Colonic mucosa (tissue), 4 donors: ENCODE data around the gene ATF3. TPM values are rescaled to one million over a fixed set of nuclear protein-coding genes. Genes with fewer than 3 reads are reported as not detected.

ENCODE experiments used
- DNase-seq: peaks from one replicate; pipeline ENCODE4 v3.0.0-alpha.2; 2020
- H3K27ac ChIP-seq: fragments of 200-600 bp; one replicate; pipeline ENCODE4 v1.8.0; 2021
- H3K27me3 ChIP-seq: fragments of 200-600 bp; one replicate; pipeline ENCODE4 v1.8.0; 2021
- H3K36me3 ChIP-seq: fragments of 200-600 bp; one replicate; pipeline ENCODE4 v1.8.0; 2021
- H3K4me1 ChIP-seq: fragments of 200-600 bp; one replicate; pipeline ENCODE4 v1.8.0; 2021; ENCODE audit warnings: mild to moderate bottlenecking
- H3K4me3 ChIP-seq: fragments of 200-600 bp; one replicate; pipeline ENCODE4 v1.8.0; 2021
- H3K9ac ChIP-seq, 2 donors: one replicate each; pipeline ENCODE4 v1.7.0; 2013; ENCODE audit warnings: control low read depth in 2 of 2, low read depth in 2 of 2, low read length in 2 of 2
- H3K9me3 ChIP-seq: fragments of 200-600 bp; one replicate; pipeline ENCODE4 v1.8.0; 2021
- intact Hi-C: fragments of 100-400 bp; cut with DNase I; formaldehyde crosslinking; loops from one replicate; pipeline ENCODE4 v1.14.1; 2022
- total RNA-seq, 2 donors: library from RNA; stranded (reverse); fragmentation: NEBNext Ultra II Directional in 1 of 2; extraction: Animal tissue kit (Norgen Biotek cat#: 25700) in 1 of 2; gene quantifications; one replicate each; pipeline ENCODE4 v1.2.1, GENCODE V29; 2021
- TF ChIP-seq, protein P1 (sequence below): fragments of 200-600 bp; IDR thresholded peaks from one replicate; pipeline ENCODE4 v1.8.0; 2022; ENCODE audit warnings: antibody characterized with exemption, mild to moderate bottlenecking
- donor health status: healthy.
- donor health status: DM: no; HTN: no; CAD: no.
- donor health status: DM: no; HTN: no; CAD: no.

Gene ATF3
- total RNA-seq, 2 donors from 2014 or later = 17.7 to 34.0 TPM

DNA sequence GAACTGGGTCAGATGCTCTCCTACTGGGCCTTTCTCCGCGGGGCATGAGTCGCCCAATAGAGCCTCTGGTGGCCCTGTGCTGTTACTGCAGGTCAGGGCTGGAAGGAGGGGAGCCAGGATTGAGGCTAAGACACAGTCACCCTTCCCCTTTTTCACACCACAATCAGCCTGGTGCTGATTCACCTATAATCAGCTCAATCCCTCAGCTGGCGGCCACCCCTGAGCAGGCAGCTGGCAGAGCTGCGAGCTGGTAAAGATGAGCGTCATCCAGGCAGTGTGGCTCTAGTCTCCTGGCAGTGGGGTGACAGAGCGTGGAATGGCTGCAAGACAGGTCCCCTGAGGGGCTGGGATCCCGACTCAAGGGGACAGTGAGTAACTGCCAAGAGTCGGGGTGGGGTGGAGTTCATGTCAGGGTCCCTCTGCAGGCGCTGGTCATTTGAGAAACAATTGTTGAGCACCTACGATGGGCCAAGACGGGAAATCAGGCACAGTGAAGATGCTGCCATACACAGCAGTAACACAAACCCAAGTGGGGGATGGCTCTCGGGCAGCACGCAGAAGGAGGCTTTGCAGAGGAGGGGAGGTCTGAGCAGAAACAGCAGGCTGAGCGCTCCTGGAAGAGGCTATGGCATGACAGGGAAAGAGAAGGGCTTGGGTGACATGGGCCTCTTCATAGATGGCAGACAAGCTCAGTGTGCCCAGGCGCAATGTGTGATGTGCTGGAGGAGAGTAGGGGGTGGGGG, 21.8 kb downstream of the ATF3 start:
- Histone ChIP-seq H3K4me1 (no peaks in the 10 kb centered on the region), H3K9ac (no peak overlapping the region), H3K27ac (no peak overlapping the region), H3K4me3 (no peak overlapping the region), H3K9me3 (no peaks in the 10 kb centered on the region), H3K27me3 (no peaks in the 10 kb centered on the region), H3K36me3 (no peaks in the 10 kb centered on the region)
- TF ChIP-seq, protein P1, sequence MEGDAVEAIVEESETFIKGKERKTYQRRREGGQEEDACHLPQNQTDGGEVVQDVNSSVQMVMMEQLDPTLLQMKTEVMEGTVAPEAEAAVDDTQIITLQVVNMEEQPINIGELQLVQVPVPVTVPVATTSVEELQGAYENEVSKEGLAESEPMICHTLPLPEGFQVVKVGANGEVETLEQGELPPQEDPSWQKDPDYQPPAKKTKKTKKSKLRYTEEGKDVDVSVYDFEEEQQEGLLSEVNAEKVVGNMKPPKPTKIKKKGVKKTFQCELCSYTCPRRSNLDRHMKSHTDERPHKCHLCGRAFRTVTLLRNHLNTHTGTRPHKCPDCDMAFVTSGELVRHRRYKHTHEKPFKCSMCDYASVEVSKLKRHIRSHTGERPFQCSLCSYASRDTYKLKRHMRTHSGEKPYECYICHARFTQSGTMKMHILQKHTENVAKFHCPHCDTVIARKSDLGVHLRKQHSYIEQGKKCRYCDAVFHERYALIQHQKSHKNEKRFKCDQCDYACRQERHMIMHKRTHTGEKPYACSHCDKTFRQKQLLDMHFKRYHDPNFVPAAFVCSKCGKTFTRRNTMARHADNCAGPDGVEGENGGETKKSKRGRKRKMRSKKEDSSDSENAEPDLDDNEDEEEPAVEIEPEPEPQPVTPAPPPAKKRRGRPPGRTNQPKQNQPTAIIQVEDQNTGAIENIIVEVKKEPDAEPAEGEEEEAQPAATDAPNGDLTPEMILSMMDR = peak; percentile 83
- intact Hi-C loops = no loop called here
- peak; percentile 61 for DNase-seq

DNA sequence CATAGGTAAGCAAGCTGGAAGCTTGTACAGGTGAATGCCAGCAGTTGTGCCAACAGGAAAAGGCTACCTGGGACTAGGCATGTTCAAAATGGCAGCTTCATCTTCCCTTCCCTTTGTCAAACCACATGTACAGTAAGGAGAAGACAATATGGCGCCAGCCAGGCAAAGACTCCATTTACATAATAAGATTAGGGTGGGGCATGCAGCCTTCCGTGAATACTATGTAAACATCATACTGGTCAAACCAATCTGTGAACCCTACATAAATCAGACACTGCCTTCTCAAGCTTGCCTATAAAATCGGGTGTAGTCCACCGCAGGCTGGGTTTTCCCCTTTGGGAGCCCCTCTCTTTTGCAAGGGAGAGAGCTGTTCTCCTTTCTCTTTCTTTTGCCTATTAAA, 24.6 kb downstream of the ATF3 start:
- Histone ChIP-seq H3K27me3 (no peaks in the 10 kb centered on the region), H3K9ac (no peak overlapping the region), H3K4me3 (no peak overlapping the region), H3K36me3 (no peaks in the 10 kb centered on the region), H3K27ac (no peak overlapping the region), H3K4me1 (no peaks in the 10 kb centered on the region), H3K9me3 (no peaks in the 10 kb centered on the region)
- intact Hi-C loops = no loop called here
- DNase-seq = no peak
- TF ChIP-seq, protein P1 = no peak

DNA sequence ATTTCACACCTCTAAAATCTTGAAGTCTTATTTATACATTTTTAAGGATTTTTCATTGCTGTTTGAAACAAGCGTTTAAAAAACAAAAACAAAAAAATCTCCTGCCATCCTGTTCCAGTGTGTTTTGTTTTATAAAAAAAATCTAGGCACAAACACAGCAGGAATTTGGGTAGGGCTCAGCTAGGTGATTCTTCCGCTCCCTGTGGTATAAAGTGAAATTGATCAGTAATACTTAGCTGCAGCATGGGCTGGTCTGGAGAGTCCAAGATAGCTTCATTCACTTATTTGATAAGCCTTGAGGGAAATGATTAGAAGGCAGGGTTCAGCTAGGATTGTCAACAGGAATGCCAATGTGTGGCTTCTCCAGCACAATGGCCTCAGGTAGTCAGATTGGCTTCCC, 25.7 kb downstream of the ATF3 start:
- DNase-seq = no peak
- H3K27me3 ChIP-seq = no peaks in the 10 kb centered on the region
- no peak overlapping the region for H3K27ac ChIP-seq
- intact Hi-C loops = no loop called here
- H3K4me1 ChIP-seq = no peaks in the 10 kb centered on the region
- H3K9ac ChIP-seq = no peak overlapping the region
- TF ChIP-seq, protein P1 = no peak
- no peaks in the 10 kb centered on the region for H3K36me3 ChIP-seq
- no peak overlapping the region for H3K4me3 ChIP-seq
- H3K9me3 ChIP-seq = no peaks in the 10 kb centered on the region

DNA sequence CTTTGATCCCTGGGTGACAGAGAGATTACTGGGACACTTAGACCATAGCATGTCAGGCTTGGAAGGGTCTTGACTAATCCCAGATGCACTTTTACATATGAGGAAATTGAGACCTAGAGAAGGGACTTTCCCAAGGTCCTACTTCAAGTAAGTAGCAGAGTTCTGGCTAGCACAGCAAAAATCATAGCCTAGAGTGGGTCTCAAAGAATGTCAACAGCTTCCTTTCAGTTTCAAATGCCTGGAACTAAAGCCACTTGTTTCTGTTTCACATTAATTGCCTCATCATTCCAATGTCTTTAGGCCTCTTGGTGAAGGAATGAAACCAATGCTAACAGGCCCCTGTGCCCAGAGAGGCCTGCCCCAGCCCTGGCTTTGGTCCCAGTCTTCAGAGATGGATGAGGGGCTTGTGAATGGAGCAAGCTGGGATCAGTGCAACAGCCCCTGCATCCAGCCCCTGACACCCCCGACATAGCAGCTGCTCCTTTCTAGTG, 26.6 kb downstream of the ATF3 start:
- intact Hi-C loops = no loop called here
- no peaks in the 10 kb centered on the region for H3K36me3 ChIP-seq
- no peak overlapping the region for H3K4me3 ChIP-seq
- no peaks in the 10 kb centered on the region for H3K27me3 ChIP-seq
- no peaks in the 10 kb centered on the region for H3K4me1 ChIP-seq
- TF ChIP-seq, protein P1 = no peak
- H3K9ac ChIP-seq = no peak overlapping the region
- DNase-seq = no peak
- peak overlapping the region; percentile 67 for H3K27ac ChIP-seq
- H3K9me3 ChIP-seq = no peaks in the 10 kb centered on the region

DNA sequence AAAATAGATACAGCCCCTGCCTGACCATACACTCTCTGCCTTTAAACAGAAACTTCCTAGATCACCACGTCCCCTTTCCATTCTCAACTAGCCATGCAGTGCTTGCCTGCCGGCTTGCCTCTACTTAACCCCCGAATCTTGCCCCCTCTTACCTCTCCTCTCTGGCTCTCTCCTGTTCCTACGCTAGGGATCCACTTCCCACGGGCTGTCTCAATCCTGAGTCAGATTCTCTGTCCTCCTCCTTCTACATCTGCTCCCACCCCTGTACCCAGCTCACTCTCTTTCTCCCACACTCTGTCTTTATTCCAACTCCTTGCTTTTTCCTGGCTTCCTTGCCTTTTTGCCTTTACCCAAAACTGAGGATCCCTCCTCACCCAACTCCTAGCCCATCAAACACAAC, 29.3 kb downstream of the ATF3 start:
- Histone ChIP-seq H3K4me3 (no peak overlapping the region), H3K27ac (peak overlapping the region; percentile 4), H3K27me3 (no peaks in the 10 kb centered on the region), H3K36me3 (no peaks in the 10 kb centered on the region), H3K4me1 (no peaks in the 10 kb centered on the region), H3K9me3 (no peaks in the 10 kb centered on the region), H3K9ac (no peak overlapping the region)
- intact Hi-C loops = no loop called here
- DNase-seq = no peak
- TF ChIP-seq, protein P1 = no peak
